K562 (cell line): ENCODE results near the gene ABLIM2.

Experiments used
- ATF7 ChIP-seq: fragments of 450-650 bp; IDR thresholded peaks from 2 replicates; pipeline ENCODE4 v1.7.1; 2014; ENCODE audit warnings: mild to moderate bottlenecking, moderate library complexity
- CBFB ChIP-seq: sonication (generic); formaldehyde crosslinking; IDR thresholded peaks from 2 replicates; pipeline ENCODE4 v1.4.0; 2020; ENCODE audit warnings: mild to moderate bottlenecking, missing genetic modification reagents
- CBX1 ChIP-seq: sonication (generic); IDR thresholded peaks from 2 replicates; pipeline ENCODE4 v1.6.1; 2016; ENCODE audit warnings: antibody characterized with exemption, low read depth, mild to moderate bottlenecking
- CHCHD3 ChIP-seq: fragments of 250-450 bp; sonication (Bioruptor Pico); IDR thresholded peaks from 2 replicates; pipeline ENCODE4 v2.1.2; 2022; ENCODE audit warnings: mild to moderate bottlenecking
- HCFC1 ChIP-seq: IDR thresholded peaks from 2 replicates; pipeline ENCODE4 v1.6.1; 2012; ENCODE audit warnings: low read depth, low read length, improper control_type of control experiment
- IRF2 ChIP-seq: sonication (generic); formaldehyde crosslinking; IDR thresholded peaks from 2 replicates; pipeline ENCODE4 v1.8.1; 2022; ENCODE audit warnings: mild to moderate bottlenecking, missing genetic modification reagents
- KLF1 ChIP-seq: fragments of 450-650 bp; IDR thresholded peaks from 2 replicates; pipeline ENCODE4 v1.6.1; 2016; ENCODE audit warnings: missing genetic modification characterization, missing compliant biosample characterization
- POLR2AphosphoS5 ChIP-seq: IDR thresholded peaks from 2 replicates; pipeline ENCODE4 v1.6.1; 2011; ENCODE audit warnings: mild to moderate bottlenecking, low read depth, low read length, moderate library complexity; ENCODE audit not compliant: control insufficient read depth, insufficient read depth
- TF ChIP-seq, protein P1 (sequence below): sonication (generic); formaldehyde crosslinking; IDR thresholded peaks from 2 replicates; pipeline ENCODE4 v1.9.0; 2022; ENCODE audit warnings: mild to moderate bottlenecking, missing genetic modification reagents
- TF ChIP-seq, protein P2 (sequence below), 3 experiments: IDR thresholded peaks in 2 of 3; conservative IDR thresholded peaks in 1 of 3; 2 replicates each; pipeline ENCODE4 v1.5.1; 2011 to 2012; ENCODE audit warnings: low read length in 3 of 3, mild to moderate bottlenecking in 3 of 3, control low read depth in 2 of 3, improper control_type of control experiment in 1 of 3, inconsistent platforms in 1 of 3, low read depth in 1 of 3, mixed read lengths in 1 of 3, moderate library complexity in 1 of 3; ENCODE audit not compliant: insufficient read depth in 2 of 3
- TF ChIP-seq, protein P3 (sequence below): sonication (generic); formaldehyde crosslinking; IDR thresholded peaks from 2 replicates; pipeline ENCODE4 v1.9.0; 2022; ENCODE audit warnings: mild to moderate bottlenecking, missing genetic modification reagents

DNA sequence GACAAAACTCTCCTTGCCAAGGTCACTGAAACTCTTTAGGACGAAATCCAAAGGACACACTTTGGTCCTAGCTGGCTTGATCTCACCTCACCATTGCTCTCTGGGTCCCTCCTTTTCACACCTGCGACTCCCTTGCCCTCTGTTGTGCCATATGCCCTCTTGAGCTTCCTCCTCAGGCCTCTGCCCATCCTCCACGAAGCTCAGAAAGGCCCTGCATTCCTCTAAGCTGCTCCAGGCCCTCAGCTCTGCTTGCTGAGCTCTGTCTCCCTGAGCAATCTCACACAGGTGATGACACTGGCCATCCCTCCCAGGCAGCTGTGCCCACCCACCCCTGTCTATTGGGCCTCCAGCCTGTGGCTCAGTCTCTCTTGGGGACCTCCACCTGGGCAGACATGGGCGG lies 208.9 kb downstream of the ABLIM2 start:
- TF ChIP-seq CHCHD3 (CRISPR knock-in tag) (no peak), CBX1 (no peak), ATF7 (no peak), KLF1 (tag) (no peak), CBFB (CRISPR knock-in tag) (no peak), IRF2 (no peak), HCFC1 (no peak), POLR2AphosphoS5 (no peak)
- TF ChIP-seq, protein P1, sequence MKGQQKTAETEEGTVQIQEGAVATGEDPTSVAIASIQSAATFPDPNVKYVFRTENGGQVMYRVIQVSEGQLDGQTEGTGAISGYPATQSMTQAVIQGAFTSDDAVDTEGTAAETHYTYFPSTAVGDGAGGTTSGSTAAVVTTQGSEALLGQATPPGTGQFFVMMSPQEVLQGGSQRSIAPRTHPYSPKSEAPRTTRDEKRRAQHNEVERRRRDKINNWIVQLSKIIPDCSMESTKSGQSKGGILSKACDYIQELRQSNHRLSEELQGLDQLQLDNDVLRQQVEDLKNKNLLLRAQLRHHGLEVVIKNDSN (CRISPR knock-in tag): no peak
- TF ChIP-seq, protein P2, sequence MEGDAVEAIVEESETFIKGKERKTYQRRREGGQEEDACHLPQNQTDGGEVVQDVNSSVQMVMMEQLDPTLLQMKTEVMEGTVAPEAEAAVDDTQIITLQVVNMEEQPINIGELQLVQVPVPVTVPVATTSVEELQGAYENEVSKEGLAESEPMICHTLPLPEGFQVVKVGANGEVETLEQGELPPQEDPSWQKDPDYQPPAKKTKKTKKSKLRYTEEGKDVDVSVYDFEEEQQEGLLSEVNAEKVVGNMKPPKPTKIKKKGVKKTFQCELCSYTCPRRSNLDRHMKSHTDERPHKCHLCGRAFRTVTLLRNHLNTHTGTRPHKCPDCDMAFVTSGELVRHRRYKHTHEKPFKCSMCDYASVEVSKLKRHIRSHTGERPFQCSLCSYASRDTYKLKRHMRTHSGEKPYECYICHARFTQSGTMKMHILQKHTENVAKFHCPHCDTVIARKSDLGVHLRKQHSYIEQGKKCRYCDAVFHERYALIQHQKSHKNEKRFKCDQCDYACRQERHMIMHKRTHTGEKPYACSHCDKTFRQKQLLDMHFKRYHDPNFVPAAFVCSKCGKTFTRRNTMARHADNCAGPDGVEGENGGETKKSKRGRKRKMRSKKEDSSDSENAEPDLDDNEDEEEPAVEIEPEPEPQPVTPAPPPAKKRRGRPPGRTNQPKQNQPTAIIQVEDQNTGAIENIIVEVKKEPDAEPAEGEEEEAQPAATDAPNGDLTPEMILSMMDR (IDR thresholded peaks at IDR 0.05 in 2 of 3, conservative IDR thresholded peaks at IDR 0.05 in 1 of 3; ENCODE audit: insufficient read depth in 2 of 3, low read depth in 1 of 3, low read length in 3 of 3): no peak
- TF ChIP-seq, protein P3, sequence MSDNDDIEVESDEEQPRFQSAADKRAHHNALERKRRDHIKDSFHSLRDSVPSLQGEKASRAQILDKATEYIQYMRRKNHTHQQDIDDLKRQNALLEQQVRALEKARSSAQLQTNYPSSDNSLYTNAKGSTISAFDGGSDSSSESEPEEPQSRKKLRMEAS: no peak
